GM18867 (cell line): ENCODE data around the gene GALNTL6.
"Not testable (repeated sequence)": the region's sequence is repeated elsewhere in the genome, so short reads cannot be mapped to it uniquely, and the experiment has no call there.

Experiments used
- ATAC-seq: cut with Tn5 transposase; IDR thresholded peaks from one replicate; pipeline ENCODE4 v1.9.1; 2021; ENCODE audit warnings: mild to moderate bottlenecking, moderate library complexity; ENCODE audit not compliant: unreplicated experiment

The GALNTL6 gene

DNA sequence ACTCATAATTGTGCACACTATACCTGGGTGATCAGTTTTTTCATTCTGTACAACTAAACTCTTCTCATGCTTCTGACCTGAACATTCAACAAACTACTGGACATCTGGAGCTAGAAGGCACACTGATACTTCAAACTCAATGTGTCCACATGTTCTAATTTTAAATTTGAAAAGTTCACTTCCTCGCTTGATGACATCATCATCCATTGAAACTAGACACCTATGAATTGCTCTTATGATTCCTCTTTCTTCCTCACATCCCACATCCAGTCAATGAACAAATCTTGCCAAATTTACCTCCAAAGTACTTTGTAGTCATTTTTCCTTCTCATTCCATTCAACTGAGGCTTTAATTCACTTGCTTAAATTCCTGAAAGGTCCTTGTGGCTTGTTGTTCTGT is 549.4 kb downstream of the GALNTL6 start:
- no peak for ATAC-seq

DNA sequence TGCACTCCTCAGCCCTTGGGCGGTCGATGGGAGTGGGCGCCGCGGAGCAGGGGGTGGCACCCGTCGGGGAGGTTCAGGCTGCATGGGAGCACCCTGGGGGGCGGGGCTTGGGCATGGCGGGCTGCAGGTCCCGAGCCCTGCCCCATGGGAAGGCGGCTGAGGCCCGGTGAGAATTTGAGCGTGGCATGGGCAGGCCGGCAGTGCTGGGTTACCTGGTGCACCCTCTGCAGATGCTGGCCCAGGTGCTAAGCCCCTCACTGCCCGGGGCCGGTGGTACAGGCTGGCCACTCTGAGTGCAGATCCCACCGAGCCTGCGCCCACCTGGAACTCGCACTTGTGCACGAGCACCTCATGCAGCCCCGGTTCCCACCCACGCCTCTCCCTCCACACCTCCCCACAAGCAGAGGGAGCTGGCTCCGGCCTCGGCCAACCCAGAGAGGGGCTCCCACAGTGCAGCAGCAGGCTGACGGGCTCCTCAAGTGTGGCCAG is 556.3 kb downstream of the GALNTL6 start:
- no peak for ATAC-seq

DNA sequence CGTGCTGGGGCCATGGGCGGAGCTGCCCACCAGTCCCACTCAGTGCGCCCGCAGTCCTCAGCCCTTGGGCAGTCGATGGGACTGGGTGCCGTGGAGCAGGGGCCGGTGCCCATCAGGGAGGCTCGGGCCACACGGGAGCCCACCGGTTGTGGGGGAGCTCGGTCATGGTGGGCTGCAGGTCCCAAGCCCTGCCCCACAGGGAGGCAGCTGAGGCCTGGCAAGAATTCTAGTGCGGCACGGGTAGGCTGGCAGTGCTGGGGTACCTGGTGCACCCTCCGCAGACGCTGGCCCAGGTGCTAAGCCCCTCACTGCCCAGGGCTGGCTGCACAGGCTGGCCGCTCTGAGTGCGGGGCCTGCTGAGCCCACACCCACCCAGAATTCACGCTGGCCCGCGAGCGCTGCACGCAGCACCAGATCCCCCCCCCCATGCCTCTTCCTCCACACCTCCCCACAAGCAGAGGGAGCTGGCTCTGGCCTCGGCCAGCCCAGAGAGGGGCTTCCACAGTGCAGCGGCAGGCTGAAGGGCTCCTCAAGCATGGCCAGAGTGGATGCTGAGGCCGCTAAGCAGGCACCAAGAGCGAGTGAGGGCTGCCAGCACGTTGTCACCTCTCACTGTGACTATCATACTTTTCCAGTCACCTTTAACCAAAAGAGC is 564.4 kb downstream of the GALNTL6 start:
- ATAC-seq = no peak

DNA sequence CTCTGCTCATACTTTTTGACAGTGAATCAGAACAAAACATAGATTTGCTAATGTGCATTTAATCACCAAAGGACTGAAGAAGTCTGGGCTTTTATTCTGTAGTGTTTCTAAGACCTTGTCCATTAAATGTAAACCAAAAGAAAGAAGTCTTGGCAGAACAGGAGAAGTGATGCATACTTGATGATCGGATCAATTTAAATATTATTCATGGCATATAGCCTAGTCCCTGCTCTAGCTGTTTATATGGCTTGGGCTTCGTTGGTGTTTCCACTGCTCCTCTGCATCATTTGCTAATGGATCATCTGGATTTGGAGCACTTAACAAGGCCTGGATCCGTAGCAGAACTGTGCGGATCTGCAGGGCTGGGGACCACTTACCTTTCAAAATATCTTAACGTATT is 566.6 kb downstream of the GALNTL6 start:
- ATAC-seq = no peak

DNA sequence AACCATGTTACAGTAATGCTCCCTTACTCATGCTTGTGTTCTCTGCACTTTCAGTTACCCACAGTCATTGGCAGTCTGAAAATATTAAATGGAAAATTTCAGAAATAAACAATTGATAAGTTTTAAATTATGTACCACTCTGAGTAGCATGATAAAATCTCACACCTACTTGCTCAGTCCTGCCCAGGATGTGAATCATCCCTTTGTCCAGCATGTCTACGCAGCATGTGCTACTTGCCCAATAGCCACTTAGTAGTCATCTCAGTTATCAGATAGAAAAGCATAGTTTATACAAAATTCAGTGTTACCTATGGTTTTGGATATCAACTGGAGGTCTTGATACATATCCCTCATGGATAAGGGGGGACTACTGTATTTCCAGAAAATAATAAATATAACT is 577.1 kb downstream of the GALNTL6 start:
- no peak for ATAC-seq

DNA sequence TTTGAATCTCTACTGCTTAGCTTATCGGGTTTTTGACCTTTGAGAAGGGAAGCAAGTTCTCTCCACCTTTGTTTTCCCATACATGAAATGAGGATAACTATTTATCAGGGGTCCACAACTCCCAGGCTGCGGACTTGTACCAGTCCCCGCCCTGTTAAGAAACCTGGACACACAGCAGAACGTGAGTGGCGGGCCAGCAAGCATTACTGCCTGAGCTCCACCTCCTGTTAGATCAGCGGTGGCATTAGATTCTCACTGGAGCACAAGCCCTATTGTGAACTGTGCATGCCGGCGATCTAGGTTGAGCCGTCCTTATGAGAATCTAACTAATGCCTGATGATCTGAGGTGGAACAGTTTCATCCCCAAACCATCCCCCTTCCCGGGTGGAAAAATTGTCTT is 579.5 kb downstream of the GALNTL6 start:
- ATAC-seq = no peak

DNA sequence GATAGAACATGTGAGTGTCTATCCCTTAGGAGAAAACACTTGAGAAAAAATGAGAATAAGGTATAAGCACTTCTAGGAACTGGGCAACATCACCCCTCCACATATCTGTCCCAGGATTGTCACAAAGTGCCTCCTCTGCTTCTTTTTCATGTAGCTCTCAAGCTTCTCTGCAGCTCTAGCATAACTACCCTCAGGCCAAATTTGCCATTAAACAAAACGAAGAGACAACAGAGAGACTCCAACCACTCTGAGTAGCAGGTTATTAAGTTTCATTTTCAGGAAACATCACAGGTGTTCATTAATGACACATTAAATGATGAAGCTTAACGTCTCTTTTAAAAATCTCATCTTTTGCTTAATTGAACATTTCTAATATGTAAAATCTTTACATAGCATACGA is 580.0 kb downstream of the GALNTL6 start:
- no peak for ATAC-seq

DNA sequence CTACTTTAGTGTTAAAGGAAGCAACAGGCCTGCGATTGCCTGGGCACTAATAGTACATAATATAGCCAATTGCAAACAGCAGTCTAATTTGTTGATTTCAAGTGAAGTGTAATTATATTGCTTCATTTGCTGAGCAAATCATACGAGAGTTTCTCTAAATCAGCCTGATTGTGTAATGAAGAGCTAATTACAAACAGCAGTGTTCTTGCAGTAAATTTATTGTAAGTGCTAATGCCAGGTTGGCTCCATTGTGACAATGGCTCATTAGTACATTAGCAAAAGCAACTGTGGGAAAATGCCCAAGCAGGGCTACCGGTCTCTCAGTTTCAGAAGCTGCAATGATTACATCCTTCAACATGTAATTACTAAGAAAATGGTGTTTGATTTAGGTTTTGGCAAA is 591.5 kb downstream of the GALNTL6 start:
- ATAC-seq = no peak

DNA sequence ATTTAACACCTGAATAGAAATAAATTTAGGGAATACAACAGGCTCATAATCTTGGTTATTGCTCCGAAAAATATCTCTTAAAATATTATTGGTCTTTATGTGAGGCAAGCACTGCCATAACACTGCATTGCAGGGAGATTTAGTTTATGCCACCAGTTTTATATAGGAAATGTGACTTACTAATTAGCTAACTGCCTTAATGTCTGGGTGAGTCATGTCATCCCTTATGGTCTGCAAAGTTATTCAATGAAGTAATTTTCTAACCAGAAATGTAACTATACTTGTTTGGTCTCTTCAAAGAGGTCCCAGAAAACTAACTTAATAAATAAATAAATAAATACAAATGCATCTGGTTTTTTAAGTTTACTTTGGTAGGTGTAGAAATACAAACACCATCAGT is 597.2 kb downstream of the GALNTL6 start:
- ATAC-seq = no peak

DNA sequence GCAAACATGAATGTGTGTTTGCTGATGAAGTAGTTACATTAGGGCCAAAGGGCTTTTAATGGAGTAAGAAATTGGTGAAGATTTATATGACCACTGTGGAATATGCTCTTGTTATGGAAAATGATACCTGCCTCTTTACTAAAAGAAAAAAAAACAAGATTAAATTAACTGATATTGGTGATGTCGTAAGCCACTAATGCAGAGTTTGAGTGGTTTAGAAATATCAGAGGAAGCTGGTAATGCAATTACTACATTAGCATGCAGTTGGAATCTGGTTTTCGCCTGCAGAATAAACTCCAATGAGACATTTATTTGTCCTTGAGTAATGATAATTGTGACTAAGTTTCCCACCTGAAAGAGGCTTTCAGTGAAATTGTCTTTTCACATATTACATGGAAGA is 597.9 kb downstream of the GALNTL6 start:
- no peak for ATAC-seq

DNA sequence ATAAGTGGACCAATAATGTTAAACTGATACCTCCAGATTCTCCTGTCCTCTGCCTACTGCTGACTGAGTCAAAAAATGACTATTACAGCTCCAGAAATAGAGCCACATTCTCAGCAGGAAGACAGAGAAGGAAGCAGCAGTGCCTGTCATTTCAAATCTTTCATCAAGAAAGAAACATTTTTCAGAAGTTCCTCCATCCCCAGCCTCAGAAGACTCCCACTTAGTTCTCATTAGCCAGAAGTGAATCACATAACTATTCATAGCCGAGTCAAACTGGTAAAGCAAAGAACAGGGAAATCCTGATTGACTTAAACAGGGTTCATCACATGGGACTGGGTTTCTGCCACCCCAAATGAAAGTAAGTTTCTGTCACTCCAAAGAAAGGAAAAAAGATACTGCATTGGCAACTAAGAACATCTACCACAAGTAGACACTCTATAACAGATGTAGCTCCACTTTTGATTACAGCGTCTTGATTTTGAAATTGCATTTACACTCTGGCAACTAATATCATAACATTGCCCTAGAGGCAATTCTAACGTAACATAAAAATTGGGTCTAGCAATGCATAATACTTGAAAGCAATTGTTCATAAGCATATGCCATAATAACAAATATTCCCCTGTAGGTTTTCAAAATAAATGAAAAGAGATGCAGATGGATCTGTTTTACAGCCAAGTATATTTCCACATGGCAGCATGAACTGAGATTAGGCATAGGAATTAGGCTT is 599.8 kb downstream of the GALNTL6 start:
- ATAC-seq = no peak

DNA sequence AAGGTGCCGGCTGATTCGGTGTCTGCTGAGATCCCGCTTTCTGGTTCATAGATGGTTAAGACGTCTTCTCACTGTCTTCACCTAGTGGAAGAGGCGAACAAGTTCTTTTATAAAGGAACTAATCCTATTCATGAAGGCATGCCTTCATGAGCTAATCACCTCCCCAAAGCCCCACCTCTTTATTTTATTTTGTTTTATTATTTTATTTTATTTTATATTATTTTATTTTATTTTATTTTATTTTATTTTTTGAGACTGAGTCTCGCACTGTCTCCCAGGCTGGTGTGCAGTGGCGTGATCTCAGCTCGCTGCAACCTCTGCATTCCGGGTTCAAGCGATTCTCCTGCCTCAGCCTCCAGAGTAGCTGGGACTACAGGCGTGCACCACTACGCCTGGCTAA is 615.8 kb downstream of the GALNTL6 start:
- ATAC-seq = not testable (repeated sequence)

DNA sequence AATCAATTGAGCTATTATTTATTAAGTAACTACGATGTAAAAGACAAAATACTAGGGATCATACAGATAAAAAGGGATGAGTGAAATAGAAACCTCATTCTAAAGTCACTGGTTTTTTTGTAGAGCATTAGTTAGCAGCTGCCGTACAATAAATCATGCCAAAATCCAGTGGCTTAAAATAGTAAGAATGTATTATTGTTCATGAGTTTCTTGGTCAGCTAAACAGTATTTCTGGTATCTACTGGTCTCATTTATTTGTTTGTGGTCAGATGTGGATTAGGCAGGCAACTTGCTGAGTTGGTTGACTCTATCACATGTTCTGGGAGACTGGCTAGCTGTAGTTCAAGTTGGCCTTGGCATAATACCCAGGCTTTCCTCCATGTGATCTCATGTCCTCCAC is 667.3 kb downstream of the GALNTL6 start:
- no peak for ATAC-seq

DNA sequence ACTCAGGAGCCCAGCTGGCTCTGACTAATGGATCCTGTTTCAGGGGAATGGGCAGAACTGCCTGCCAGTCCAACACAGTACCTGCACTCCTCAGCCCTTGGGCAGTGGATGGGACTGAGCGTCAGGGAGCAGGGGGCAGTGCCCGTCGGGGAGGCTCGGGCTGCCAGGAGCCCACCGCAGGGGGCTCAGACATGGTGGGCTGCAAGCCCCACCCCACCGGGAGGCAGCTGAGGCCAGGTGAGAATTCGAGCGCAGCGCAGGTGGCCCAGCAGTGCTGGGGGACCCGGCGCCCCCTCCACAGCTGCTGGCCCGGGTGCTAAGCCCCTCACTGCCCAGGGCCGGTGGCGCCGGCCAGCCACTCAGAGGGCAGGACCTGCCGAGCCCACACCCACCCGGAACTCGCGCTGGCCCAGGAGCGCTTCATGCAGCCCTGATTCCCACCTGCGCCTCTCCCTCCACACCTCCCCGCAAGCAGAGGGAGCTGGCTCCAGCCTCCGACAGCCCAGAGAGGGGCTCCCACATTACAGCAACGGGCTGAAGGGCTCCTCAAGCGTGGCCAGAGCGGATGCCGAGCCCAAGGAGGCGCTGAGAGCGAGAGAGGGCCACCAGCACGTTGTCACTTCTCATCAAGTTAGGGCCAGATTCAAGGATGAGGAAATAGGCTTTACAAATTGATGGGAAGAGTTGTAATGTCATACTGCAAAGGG is 668.8 kb downstream of the GALNTL6 start:
- no peak for ATAC-seq

DNA sequence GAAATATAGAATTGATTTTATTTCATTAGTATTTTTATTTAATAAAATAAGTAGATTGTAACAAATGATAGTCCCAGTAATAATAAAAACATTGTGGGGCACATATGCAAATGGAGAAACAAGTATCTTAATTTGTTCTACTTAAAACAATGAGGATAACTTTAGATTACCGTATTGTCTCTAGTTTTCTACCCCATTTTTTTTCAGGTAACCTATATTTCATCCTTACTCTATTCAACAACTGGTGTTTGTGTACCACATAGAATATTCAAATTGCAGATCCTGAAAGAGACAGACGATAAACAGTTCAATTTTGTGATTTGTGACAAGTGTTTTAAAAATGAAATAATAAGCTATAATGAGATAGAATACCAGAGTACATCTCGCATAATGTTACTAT is 671.8 kb downstream of the GALNTL6 start:
- no peak for ATAC-seq

DNA sequence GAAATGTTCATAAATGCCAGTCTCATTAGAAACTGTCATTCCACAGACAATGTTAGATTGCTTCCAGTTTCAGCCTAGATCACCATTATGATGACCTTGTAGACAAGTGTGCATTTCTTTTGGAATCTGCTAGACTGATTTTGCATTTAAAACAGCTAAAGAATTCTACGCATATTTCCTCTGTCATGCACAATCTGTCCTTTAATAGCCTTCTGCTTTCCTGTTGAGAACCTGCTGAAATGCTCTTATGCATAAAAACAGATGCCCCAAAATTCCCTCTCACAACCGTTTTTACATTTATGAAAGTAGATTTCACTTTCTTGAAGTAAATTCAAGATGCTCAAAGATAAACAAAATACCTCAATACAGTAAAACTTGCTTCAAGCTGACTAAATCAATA is 673.3 kb downstream of the GALNTL6 start:
- ATAC-seq = no peak

DNA sequence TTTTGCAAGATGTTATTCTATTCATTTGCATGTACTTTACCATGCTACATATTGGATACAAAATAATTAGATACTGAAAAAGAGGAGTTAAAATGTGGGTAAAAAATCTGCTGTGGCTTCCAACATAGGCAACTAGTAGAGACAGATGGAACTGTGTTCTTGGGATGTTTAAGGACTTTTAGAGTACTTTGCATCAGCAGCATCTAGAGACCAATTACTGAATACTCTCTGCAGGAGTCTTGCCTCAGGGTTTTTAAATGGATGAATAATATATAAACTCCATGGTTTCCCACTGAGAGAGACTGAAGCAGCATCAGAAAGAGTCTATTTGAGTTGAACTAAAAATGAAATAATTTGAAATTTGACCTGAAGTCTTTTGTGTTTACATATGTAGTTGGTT is 676.7 kb downstream of the GALNTL6 start:
- ATAC-seq = no peak

DNA sequence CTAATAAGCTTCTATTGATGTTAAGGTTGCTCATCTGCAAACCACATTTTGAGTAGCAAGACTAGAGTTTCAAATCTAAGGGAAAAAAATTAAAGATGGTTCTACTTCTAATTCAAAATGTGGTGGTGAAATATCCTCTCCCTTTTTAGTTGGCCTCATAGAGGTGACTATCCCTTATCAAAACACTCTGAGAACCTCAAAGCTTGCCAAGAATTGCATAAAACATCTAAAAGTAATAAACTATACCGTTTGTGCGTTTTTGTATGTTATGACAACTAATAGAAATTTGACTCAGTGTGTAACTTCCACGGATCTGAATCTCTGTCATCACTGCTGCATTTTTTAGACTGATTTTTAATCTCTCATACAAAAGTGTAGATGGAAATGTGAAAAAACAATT is 682.6 kb downstream of the GALNTL6 start:
- no peak for ATAC-seq

DNA sequence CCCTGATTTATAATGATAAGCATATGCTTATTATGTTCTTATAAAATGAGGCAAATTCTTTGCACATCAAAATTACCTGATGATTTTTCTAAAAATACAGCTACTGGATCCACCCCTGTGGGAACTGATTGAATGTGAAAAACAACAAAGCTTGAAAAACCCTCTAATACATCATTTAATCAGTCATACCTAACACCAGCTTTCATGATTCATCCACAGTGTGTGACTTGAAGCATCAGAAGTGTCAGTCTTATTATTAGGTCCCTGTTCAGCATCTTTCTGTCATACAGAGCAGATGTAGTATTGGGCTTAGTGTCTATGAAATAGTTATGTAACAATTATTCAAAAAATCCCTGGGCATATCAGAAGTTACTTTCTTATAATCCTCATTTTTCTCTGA is 684.1 kb downstream of the GALNTL6 start:
- no peak for ATAC-seq

DNA sequence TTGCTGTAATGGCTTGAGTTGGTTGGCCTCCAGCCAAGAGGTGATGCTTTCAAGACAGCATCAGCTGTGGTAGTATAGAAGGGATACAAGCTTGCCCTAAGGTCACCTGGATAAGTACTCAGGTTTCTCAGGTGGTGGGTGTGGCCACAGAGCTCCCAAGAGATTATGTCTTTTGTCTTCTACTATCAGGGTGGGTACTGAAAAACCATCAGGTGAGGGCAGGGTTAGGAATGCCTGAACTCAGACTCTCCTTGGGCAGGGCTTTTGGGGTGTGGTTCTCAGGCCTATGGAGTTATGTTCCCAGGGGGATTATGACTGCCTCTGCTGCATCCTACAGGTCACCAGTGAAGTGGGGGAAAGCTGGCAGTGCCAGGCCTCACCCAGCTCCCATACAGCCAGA is 700.8 kb downstream of the GALNTL6 start:
- ATAC-seq = no peak

DNA sequence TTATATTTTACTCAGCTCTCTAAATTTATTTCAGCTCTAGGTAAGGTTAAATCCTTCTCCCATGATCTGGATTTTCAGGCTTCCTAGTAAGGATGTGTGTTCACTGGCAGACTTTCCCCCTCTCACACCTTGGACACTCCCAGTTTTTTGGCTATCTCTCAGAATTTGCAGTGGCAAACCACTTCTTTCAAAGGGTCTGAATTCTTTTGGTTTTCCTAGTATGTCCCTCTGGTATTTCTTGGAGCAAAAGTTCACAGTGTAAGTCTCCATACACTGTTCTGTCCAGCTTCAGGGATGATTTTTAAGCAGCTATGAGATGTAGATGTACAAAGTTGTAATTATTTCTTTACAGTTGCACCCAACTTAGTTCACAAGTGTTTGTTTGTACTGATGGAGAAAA is 701.6 kb downstream of the GALNTL6 start:
- ATAC-seq = no peak

DNA sequence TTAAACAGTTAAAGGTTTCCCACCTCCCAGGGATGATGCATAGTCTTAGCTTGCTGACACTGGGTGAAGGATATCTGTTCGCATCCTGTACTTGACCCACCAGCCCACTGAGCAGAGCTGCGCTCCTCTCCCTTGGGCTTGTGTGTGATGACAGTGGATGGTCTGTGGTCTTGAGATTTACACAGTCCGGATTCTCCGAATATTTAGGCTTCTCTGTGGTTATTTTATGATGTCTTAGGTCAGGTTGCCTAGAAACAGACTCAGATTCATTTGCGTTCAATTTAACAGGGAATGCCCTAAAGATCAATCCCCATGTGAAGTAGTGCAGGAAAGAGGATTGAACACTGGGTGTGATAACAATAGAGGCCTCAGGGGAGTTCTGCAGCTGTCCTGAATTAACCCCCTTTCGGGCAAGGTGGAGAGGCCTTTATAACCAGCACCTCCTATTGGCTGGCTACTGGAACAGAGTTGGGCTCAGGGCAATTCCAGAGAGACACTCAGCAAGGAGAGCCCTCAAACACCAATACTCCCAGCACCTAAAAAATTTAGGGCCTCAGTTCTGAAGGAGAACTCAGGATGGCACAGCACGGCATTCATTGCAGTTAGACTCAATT is 702.2 kb downstream of the GALNTL6 start:
- ATAC-seq = no peak
